Measurements from ENCODE around the gene CROCC.

Gene CROCC

DNA sequence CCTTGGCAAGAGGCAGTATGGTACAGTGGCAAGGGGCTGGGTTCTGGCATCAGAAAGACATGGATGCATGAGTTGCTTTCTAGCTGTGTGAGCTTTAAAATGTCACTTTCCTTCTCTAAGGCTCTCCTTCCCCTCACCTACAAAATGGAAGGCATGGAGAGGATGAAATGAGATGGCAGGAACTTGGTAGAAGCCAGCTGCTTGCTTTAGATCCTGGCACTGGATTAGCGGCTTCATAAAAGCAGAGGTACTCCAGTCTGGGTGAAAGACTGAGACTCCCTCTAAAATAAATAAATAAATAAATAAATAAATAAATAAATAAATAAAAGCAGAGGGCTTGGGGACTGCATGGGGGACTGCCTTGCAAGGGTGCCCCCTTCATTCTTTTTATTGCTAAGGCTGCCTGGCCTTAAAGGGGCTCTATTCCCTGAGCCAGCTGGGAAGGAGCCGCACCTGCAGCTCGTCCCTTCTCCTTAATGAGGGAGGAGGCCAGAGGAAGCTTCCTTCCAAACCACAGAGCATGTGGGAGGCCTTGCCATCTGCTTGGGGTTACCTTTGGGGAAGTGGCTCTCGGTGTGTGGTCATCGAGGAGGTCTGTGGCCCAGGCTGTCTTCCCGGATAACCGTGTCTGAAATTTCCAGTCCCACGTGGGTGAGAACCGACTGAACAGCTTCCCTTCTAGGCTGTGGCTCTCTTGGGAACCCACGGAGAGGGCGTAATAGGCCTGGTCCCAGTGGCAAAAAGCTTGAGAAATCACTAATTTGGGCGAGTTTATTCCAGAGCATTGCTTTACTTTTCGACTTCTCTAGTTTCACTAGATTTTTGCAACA, 92.0 kb downstream of the CROCC start:
- no peak overlapping the region for H3K27ac ChIP-seq (ENCODE audit: low read length)
- peaks cover 37% of the 10 kb centered on the region for H3K4me1 ChIP-seq (ENCODE audit: insufficient read depth, low read length)
- H3K9me3 ChIP-seq (ENCODE audit: insufficient read depth, low read depth, low read length) = no peaks in the 10 kb centered on the region
- no peak overlapping the region; the same call in 1 of the 2 replicates for H3K4me3 ChIP-seq (ENCODE audit: low read length)
- peaks cover 10% of the 10 kb centered on the region for H3K36me3 ChIP-seq (ENCODE audit: insufficient read depth, low read depth, low read length)
- H3K9ac ChIP-seq (ENCODE audit: low read depth, low read length) = no peak overlapping the region; the same call in 1 of the 2 replicates
- H3K27me3 ChIP-seq (ENCODE audit: insufficient read depth, low read length) = 0 out of 2 replicates have a peak, but pooled peaks cover 5% of the 10 kb centered on the region

DNA sequence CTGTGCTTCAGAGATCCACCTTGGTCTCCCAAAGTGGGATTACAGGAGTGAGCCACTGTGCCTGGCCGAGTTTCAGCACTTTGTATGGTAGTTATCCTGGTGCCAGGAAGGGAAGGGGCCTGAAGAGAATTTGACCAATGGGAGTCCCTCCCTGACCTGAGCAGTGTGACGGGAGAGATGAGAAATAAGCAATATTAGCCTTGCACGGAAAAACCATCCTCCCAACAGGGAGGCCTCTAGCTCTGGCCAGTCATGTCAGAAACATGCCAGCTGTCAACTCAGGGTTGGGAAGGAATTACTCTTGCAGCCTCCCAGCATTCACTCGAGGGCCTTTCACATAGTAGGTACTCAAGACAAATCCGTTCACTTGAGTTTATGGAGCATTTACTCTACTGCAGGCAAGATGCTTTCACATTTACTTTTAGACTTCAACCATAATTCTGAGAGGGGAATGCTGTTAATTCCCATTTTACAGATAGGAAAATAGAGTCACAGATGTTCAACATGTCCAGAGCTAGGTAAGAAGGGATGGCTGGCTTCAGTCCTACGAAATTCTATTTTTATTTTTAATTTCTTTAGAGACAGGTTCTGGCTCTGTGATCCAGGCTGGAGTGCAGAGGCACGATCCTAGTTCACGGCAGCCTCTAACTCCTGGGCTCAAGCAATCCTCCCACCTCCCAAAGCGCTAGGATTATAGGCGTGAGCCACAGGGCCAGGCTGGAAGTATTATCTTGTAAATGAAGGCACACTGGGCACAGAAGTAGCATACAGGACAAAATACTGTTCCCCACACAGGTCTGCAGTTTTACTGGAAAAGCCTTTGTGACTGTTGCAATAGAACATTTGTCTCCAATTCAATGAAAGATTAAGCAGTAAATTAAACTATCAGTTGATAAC, 93.2 kb downstream of the CROCC start:
- H3K4me1 ChIP-seq (ENCODE audit: insufficient read depth, low read length) = peaks cover 37% of the 10 kb centered on the region
- H3K27me3 ChIP-seq (ENCODE audit: insufficient read depth, low read length) = 0 out of 2 replicates have a peak, but pooled peaks cover 5% of the 10 kb centered on the region
- no peak overlapping the region for H3K27ac ChIP-seq (ENCODE audit: low read length)
- H3K4me3 ChIP-seq (ENCODE audit: low read length) = peak overlapping the region; percentile 4; the same call in 1 of the 2 replicates
- H3K9ac ChIP-seq (ENCODE audit: low read depth, low read length) = no peak overlapping the region
- H3K9me3 ChIP-seq (ENCODE audit: insufficient read depth, low read depth, low read length) = no peaks in the 10 kb centered on the region
- peaks cover 22% of the 10 kb centered on the region for H3K36me3 ChIP-seq (ENCODE audit: insufficient read depth, low read depth, low read length)

DNA sequence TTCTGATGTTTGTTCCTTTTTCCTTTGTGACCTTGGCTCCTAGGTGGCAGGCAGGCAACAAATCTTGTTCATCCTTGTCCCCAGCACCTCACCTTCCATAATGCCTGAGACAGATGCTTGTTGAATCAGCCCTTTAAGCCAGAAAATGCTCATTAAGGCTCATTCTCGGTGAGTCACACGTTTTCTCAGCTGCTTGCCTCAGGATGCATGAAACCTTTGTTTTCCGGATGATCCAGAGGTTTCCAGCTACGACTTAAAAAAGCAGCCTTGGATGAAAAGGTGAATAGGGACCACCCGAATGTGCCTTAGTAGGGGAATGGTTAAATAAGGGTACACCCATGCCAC, 94.6 kb downstream of the CROCC start:
- Histone ChIP-seq H3K9me3 (ENCODE audit: insufficient read depth, low read depth, low read length) (no peaks in the 10 kb centered on the region), H3K4me3 (ENCODE audit: low read length) (no peak overlapping the region), H3K36me3 (ENCODE audit: insufficient read depth, low read depth, low read length) (peaks cover 36% of the 10 kb centered on the region), H3K27ac (ENCODE audit: low read length) (no peak overlapping the region), H3K27me3 (ENCODE audit: insufficient read depth, low read length) (no peaks in the 10 kb centered on the region), H3K9ac (ENCODE audit: low read depth, low read length) (peak overlapping the region; percentile 6; the same call in 1 of the 2 replicates), H3K4me1 (ENCODE audit: insufficient read depth, low read length) (peaks cover 32% of the 10 kb centered on the region)

DNA sequence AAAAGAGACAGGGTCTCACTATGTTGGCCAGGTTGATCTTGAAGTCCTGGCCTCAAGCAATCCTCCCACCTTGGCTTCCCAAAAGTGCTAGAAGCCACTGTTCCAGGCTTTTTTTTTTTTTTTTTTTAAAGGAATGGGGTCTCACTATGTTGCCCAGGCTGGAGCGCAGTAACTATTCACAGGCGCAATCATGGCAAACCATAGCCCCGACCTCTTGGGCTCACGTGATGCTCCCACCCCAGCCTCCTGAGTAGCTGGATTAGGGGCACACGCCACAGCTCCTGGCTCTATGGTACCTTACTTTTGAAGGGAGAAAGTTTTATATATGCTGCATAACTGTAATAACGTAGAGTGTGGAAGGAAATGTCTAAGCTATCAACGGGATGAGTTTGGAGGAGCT, 95.7 kb downstream of the CROCC start:
- H3K4me3 ChIP-seq (ENCODE audit: low read length) = no peak overlapping the region
- H3K9ac ChIP-seq (ENCODE audit: low read depth, low read length) = no peak overlapping the region
- H3K27ac ChIP-seq (ENCODE audit: low read length) = no peak overlapping the region
- H3K9me3 ChIP-seq (ENCODE audit: insufficient read depth, low read depth, low read length) = no peaks in the 10 kb centered on the region
- peaks cover 47% of the 10 kb centered on the region for H3K36me3 ChIP-seq (ENCODE audit: insufficient read depth, low read depth, low read length)
- H3K4me1 ChIP-seq (ENCODE audit: insufficient read depth, low read length) = peaks cover 28% of the 10 kb centered on the region
- H3K27me3 ChIP-seq (ENCODE audit: insufficient read depth, low read length) = no peaks in the 10 kb centered on the region

DNA sequence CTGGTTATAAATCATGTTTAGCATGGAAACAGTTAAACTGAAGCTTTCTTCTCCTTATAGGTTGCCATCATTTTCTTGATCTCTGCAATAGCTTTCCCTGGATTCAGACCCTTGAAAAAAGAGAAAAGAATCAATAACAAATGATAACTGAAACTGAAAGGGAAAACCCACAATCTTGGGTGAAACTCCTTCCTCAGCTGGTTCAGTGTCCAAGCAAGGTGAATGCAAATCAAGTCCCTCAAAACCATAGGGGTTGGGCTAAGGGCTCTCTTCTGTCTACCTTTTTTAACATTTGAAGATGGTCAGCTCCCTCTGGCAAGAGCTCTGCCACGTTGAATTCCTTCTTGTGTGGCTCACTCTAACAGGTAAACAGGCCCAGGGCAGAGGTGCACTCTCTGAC, 97.1 kb downstream of the CROCC start:
- Histone ChIP-seq H3K27ac (ENCODE audit: low read length) (no peak overlapping the region), H3K36me3 (ENCODE audit: insufficient read depth, low read depth, low read length) (peaks cover 62% of the 10 kb centered on the region), H3K9me3 (ENCODE audit: insufficient read depth, low read depth, low read length) (no peaks in the 10 kb centered on the region)

DNA sequence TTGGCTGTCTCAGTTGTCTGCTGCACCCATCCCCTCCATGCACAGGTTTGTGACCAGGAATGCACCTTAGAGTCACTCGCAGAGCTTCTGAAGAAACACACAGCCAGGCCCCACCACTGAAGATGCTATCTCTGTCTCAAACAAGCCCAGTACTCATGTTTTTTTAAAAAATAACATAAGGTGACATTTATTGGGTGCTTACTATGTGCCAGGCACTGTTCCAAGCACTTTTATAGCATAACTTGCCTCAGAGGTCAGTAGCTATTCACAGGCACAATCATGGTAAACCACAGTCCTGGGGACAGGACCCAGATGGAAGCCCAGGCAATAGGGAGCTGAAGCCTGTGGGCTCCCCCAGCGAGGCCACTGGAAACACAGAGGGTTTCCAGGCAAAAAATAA, 98.8 kb downstream of the CROCC start:
- Histone ChIP-seq H3K4me1 (ENCODE audit: insufficient read depth, low read length) (peaks cover 6% of the 10 kb centered on the region; the same call in 1 of the 2 replicates), H3K9ac (ENCODE audit: low read depth, low read length) (no peak overlapping the region), H3K4me3 (ENCODE audit: low read length) (no peak overlapping the region), H3K36me3 (ENCODE audit: insufficient read depth, low read depth, low read length) (peaks cover 78% of the 10 kb centered on the region), H3K27ac (ENCODE audit: low read length) (no peak overlapping the region), H3K9me3 (ENCODE audit: insufficient read depth, low read depth, low read length) (no peaks in the 10 kb centered on the region), H3K27me3 (ENCODE audit: insufficient read depth, low read length) (no peaks in the 10 kb centered on the region)

More for the DNA sequence above, 97.1 kb downstream of the CROCC start:
- H3K27me3 ChIP-seq (ENCODE audit: insufficient read depth, low read length) = no peaks in the 10 kb centered on the region
- no peak overlapping the region for H3K9ac ChIP-seq (ENCODE audit: low read depth, low read length)
- no peak overlapping the region for H3K4me3 ChIP-seq (ENCODE audit: low read length)
- peaks cover 16% of the 10 kb centered on the region; the same call in 1 of the 2 replicates for H3K4me1 ChIP-seq (ENCODE audit: insufficient read depth, low read length)

DNA sequence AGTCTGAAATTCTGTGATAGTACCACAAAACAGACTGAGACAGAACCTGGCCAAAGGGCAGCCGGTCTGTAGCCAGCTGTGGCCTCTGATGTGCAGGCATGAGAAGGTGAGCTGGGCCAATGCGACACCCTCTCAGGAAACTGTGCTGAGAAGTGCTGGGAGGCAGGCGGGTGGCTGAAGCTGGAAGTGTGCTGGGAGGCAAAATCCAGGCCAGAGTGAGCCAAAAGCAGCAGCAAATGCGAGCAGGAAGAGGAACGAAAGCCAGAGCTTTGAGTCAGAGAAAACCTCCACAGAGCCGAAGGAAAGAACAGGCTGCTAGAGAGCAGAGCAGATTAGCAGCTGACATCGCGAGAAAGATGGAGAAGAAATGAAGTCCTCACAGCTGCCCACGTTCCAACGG, 100.2 kb downstream of the CROCC start:
- Histone ChIP-seq H3K9ac (ENCODE audit: low read depth, low read length) (no peak overlapping the region), H3K36me3 (ENCODE audit: insufficient read depth, low read depth, low read length) (peaks cover 91% of the 10 kb centered on the region), H3K4me1 (ENCODE audit: insufficient read depth, low read length) (no peaks in the 10 kb centered on the region), H3K27ac (ENCODE audit: low read length) (no peak overlapping the region), H3K4me3 (ENCODE audit: low read length) (no peak overlapping the region), H3K9me3 (ENCODE audit: insufficient read depth, low read depth, low read length) (no peaks in the 10 kb centered on the region), H3K27me3 (ENCODE audit: insufficient read depth, low read length) (no peaks in the 10 kb centered on the region)
